Measurements from ENCODE around the gene TFEB.

Gene TFEB

GRCh38 chr6:41674231-41675000 lies 61.0 kb downstream of the TFEB start:
- no peak for DNase-seq (ENCODE audit: low read depth)

GRCh38 chr6:41673704-41674000 lies 61.8 kb downstream of the TFEB start:
- no peak for DNase-seq (ENCODE audit: low read depth)

DNA sequence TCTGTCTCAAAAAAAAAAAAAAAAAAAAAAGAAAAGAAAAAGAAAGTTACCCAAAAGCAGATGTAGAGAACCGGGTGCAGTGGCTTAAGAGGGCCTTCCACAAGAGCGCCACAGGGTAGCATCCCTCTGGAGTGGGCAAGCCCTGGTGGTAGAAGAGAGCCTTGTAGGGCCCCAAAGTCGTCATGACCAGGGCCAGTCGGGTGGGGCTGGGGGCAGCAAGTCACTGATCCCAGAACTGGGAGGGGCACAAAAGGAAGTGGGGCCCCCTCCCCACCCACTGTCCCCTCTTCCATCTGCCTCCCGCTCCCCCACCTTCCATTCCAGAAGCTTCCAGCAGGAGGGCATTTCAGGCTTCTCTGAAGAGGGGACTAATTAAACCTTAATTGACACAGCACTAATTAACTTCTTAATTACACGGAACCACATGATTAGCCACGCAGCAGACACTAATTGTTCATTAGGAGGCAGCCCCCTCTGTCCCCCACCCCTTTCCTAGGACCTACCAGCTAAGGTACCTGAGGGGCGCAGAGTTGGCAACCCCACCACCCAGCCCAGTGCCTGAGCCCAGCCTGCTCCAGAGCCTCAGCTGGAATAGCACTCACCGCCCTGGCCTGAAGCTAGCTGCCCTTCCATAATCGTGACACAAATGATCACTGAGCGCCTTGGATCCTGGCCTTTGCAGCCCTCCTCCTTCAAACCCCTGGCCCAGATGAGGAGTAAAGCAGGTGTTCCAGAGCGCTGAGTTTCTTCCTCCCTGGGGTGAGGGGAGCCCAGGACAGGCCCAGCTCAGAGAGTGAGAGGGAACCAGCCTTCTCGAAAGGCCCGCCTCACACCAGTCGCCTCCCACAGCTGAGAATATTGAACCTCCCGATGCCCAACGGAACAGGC lies 62.3 kb downstream of the TFEB start:
- no peak for DNase-seq (ENCODE audit: low read depth)

DNA sequence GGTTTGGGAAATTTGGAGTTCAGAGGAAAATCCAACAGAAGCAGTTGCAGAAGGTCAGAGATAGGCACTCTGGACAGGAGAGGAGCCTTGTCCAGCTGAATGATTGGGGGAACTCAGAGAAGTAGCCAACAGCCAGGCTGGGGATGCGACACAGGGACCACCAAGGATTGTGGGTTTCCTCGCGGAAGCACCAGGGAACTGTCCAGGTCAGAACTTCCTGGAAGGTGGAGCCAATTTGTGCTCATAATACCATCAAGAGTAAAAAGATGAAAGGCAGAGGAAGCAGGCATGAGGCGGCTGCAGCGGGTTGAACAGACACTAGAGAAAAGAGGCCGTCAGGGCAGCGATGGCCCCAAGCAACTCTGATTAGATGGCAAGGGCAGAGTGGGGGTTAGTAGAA lies 63.4 kb downstream of the TFEB start:
- DNase-seq (ENCODE audit: low read depth): no peak

- DNase-seq (ENCODE audit: low read depth): no peak
Measured at GRCh38 chr6:41671376-41671775, 64.0 kb downstream of the TFEB start.

DNA sequence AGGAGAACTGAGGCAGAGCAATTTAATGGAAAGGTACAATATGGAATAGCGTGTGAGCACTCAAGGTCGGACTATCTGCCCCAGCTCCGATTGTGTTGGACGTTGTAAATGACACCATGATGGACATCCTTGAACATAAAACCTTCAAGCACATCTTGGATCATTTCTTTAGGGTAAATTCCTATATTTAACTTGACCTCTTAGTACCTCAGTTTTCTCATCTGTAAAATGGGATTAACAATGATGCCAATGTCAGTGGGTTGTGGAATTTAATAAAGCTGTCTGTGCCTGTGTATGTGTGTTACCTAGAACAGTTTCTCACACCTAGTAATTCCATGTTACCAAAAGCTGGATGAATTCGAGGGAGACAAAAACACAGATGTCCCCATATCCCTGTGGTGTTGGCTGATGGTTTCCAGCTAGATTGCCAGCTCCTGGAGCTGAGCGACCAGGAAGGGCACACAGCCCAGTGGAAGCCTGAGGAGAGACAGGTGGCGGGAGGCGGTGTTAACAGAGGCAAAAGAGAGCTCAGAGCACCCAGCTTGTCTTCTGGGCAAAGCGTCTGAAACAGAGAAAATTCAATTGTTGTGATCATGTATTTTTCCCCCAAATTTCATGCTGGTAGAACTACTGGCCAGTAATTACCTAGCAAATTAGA lies 64.6 kb downstream of the TFEB start:
- DNase-seq (ENCODE audit: low read depth): no peak

- DNase-seq (ENCODE audit: low read depth): no peak
Measured at GRCh38 chr6:41668968-41669367, 66.4 kb downstream of the TFEB start.

DNA sequence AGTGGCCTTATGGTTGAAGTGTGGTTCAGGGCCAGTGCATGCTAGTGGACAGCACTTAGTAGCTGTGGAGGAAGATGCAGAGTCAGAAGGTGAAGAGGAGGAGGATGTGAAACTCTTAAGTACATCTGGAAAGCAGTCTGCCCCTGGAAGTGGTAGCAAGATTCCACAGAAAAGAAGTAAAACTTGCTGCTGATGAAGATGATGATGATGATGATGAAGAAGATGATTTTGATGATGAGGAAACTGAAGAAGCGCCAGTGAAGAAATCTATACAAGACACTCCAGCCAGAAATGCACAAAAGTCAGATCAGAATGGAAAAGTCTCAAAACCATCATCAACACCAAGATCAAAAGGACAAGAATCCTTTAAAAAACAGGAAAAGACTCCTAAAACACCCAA lies 68.2 kb downstream of the TFEB start:
- DNase-seq (ENCODE audit: low read depth): no peak

DNA sequence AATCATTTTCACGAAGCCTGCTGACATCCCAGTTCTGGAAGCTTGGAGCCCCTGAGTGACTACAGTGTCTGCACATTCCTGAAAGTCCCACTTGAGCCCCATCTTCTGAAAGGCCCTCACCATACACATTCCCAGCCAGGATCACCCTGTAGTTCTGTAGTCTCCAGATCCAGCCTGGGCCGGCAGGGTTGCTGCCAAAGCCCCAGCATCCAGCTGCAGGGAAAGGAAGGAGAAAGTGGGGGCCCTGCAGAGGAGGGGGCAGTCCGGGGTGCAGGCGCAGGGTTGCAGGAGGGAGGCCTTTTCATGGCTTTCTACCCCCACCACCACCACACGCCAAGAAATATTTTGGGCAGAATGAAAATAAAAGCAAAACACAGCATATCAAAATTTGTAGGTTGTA lies 71.1 kb downstream of the TFEB start:
- no peak for DNase-seq (ENCODE audit: low read depth)

DNA sequence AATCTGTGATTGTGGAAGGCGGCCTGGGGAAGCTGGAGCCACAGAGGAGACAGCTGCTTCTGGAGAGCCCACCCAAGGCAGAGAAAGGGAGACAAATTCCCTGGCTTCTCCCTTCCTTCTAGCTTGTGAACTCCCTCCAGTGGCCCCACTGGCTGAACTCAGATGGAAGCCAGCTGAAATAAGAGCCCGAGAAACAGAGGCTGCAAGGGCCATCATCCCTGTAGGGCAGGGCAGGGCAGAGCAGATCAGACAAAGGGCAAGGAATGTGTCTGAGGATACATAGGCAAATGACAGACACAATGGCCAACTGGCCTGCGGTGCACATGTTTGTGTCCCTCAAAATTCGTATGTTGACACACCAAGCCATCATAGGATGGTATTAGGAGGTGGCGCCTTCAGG lies 71.8 kb downstream of the TFEB start:
- no peak for DNase-seq (ENCODE audit: low read depth)

DNA sequence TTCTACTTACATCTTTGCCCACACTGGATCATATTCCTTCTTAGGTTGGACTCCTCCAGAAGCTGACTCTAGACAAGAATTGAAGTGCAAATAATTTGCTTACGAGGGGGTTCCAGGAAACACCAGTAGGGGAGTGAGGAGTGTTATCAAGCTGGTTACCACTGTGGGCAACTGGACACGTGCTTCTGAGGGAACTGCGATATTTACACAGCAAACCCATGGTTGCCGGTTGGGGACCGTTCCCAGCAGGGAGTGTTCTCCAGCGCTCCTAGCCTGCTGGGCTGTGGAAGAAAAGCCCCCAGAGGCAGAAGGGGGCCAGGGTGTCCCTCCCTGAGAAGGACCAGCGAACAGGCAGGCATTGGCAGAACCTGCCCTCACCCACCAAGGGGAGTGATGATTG lies 75.5 kb downstream of the TFEB start:
- no peak for DNase-seq (ENCODE audit: low read depth)

- DNase-seq (ENCODE audit: low read depth): no peak
Measured at GRCh38 chr6:41658636-41659035, 76.8 kb downstream of the TFEB start.

GRCh38 chr6:41657131-41658094 lies 78.0 kb downstream of the TFEB start:
- no peak for DNase-seq (ENCODE audit: low read depth)

GRCh38 chr6:41656002-41656691 lies 79.3 kb downstream of the TFEB start:
- no peak for DNase-seq (ENCODE audit: low read depth)

DNA sequence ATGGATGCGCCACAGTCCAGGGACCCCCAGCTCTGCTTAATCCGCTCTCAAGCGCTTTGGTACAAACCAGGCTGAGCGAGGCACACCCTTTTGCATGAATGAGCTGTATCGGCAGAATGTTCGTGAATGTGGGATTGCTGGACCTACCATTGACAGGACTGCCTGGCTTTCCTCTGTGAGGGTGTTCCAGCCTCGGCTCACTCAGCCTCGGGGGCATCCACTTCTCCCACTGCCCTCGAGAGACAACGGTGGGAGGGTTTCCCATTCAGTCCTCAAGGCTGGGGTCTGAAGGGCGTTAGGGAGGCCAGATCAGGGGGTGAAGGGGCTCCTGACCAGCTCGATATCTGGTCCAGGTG lies 79.8 kb downstream of the TFEB start:
- no peak for DNase-seq (ENCODE audit: low read depth)

DNA sequence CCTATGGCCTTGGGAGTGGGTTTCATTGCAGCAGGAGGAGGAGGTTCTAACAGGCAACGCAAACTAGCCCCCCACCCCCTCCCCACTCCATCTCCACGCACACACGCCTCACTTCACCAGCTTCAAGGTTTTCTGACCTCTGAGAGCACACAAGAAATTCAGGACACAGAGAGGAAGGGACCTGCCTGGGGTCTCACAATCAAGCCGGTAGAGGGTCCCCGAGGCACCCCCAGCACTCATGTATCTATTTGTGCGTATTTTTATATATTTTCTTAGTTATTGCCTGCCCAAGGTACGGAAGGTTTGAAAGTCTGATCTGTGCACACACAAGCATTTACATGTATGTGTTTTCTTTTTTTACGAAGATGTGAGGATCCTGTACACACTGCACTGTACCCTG lies 80.2 kb downstream of the TFEB start:
- DNase-seq (ENCODE audit: low read depth): no peak

GRCh38 chr6:41654698-41655151 lies 80.7 kb downstream of the TFEB start:
- no peak for DNase-seq (ENCODE audit: low read depth)

GRCh38 chr6:41654151-41654697 lies 81.2 kb downstream of the TFEB start:
- no peak for DNase-seq (ENCODE audit: low read depth)

DNA sequence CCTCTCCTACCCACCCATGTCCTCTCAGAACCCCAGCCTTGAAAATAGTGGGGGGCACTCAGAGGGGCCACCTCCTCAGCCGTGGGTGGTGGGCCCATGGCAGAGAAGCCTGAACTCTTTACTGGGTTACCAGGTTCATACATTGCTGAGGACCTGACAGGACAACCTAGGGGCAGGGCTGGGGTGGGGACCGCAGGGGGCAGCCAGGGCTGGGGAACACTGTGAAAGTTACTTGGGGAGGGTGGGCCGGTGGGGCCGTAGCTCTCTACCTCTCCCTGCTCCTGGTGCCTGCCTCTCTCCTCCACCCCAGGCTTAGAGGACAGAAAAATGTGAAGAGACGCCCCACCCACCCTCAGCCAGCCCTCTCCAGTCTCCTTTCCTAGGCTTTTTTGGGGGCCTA lies 81.7 kb downstream of the TFEB start:
- DNase-seq (ENCODE audit: low read depth): no peak

DNA sequence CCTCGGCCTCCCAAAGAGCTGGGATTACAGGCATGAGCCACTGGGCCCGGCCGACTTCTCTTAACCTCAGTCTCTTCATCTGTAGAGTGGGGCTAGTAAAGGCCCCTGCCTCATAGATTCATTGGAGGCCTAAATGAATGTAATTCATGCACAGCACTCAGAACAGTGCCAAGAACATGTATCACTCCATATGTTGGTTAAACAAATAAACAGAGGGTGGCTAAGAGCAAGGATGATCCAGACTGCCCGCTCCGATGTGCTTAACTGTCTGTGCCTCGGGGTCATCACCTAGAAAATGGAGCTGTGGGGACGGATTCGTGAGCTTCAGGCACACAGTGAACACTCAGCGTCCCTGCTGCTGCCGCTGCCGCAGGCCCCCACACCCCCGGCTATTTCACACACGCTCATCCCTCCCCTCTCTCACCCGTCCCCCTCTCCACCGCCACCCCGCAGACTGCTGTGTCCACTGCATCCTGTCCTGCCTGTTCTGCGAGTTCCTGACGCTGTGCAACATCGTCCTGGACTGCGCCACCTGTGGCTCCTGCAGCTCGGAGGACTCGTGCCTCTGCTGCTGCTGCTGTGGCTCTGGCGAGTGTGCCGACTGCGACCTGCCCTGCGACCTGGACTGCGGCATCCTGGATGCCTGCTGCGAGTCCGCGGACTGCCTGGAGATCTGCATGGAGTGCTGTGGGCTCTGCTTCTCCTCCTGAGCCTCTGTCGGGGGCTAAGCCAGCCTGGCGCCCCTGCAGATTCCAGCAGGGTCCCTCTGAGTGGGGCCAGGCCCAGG lies 82.3 kb downstream of the TFEB start:
- DNase-seq (ENCODE audit: low read depth): no peak
